GM23338 (cell line): ENCODE measurements around the gene SNORC. TPM values are rescaled to one million over a fixed set of nuclear protein-coding genes. Genes with fewer than 3 reads are reported as not detected.

Experiments
- ATAC-seq: fragments of 200-7000 bp; cut with Tn5 transposase; 3 replicates; pipeline ENCODE4 v1.9.1; 2020
- DNase-seq: peaks from one replicate; pipeline ENCODE4 v3.0.0-alpha.2; 2015; ENCODE audit warnings: low spot score
- H2AFZ ChIP-seq: fragments of 200-600 bp; sonication (generic); 2 replicates; pipeline ENCODE4 v1.8.0; 2016; ENCODE audit warnings: antibody characterized with exemption, mild to moderate bottlenecking, moderate library complexity
- H3F3A ChIP-seq: fragments of 200-600 bp; sonication (generic); replicated peaks from 2 replicates; pipeline ENCODE4 v1.8.0; 2017; ENCODE audit warnings: antibody characterized with exemption, mixed run types, low read depth
- H3K27ac ChIP-seq: fragments of 200-600 bp; sonication (generic); 2 replicates; pipeline ENCODE4 v1.6.1; 2016; ENCODE audit warnings: low read depth
- H3K27me3 ChIP-seq: fragments of 200-600 bp; sonication (generic); 2 replicates; pipeline ENCODE4 v1.8.0; 2016; ENCODE audit warnings: mild to moderate bottlenecking, mixed run types, moderate library complexity; ENCODE audit not compliant: insufficient read depth
- H3K36me3 ChIP-seq: fragments of 200-600 bp; sonication (generic); 2 replicates; pipeline ENCODE4 v1.8.0; 2016; ENCODE audit warnings: mild to moderate bottlenecking; ENCODE audit not compliant: insufficient read depth
- H3K4me1 ChIP-seq: fragments of 200-600 bp; sonication (generic); 2 replicates; pipeline ENCODE4 v1.8.0; 2016; ENCODE audit warnings: mild to moderate bottlenecking, moderate library complexity; ENCODE audit not compliant: insufficient read depth
- H3K4me2 ChIP-seq: fragments of 200-600 bp; sonication (generic); 2 replicates; pipeline ENCODE4 v1.7.1; 2017; ENCODE audit warnings: mixed run types
- H3K4me3 ChIP-seq: fragments of 200-600 bp; sonication (generic); 2 replicates; pipeline ENCODE4 v1.6.1; 2016; ENCODE audit warnings: mixed run types
- H3K79me2 ChIP-seq: fragments of 200-600 bp; sonication (generic); replicated peaks from 2 replicates; pipeline ENCODE4 v1.8.0; 2017; ENCODE audit warnings: mild to moderate bottlenecking; ENCODE audit not compliant: insufficient read depth
- H3K9me2 ChIP-seq: fragments of 200-600 bp; sonication (generic); 2 replicates; pipeline ENCODE4 v1.8.0; 2017; ENCODE audit not compliant: insufficient read depth
- H4K20me1 ChIP-seq: fragments of 200-600 bp; sonication (generic); replicated peaks from 2 replicates; pipeline ENCODE4 v1.8.0; 2017; ENCODE audit warnings: mild to moderate bottlenecking; ENCODE audit not compliant: insufficient read depth
- H3K27ac Mint-ChIP-seq: 2 replicates; pipeline ENCODE4 v1.8.0; 2020; ENCODE audit warnings: inconsistent platforms, mild to moderate bottlenecking, moderate library complexity, mixed read lengths
- H3K27me3 Mint-ChIP-seq: 3 replicates; pipeline ENCODE4 v1.8.0; 2022; ENCODE audit warnings: low read depth, mild to moderate bottlenecking, moderate library complexity, mixed read lengths, inconsistent platforms; ENCODE audit not compliant: insufficient read depth, poor library complexity
- H3K36me3 Mint-ChIP-seq: 3 replicates; pipeline ENCODE4 v1.8.0; 2021; ENCODE audit warnings: low read depth, mild to moderate bottlenecking, inconsistent platforms, moderate library complexity, mixed read lengths
- H3K4me1 Mint-ChIP-seq: 3 replicates; pipeline ENCODE4 v1.8.0; 2020; ENCODE audit warnings: mild to moderate bottlenecking, inconsistent platforms, mixed read lengths
- H3K4me3 Mint-ChIP-seq: 3 replicates; pipeline ENCODE4 v1.8.0; 2021; ENCODE audit warnings: moderate library complexity, mild to moderate bottlenecking, inconsistent platforms, mixed read lengths
- H3K9me3 Mint-ChIP-seq: 3 replicates; pipeline ENCODE4 v1.8.0; 2020; ENCODE audit warnings: moderate library complexity, mild to moderate bottlenecking, inconsistent platforms, mixed read lengths
- CREB1 ChIP-seq: fragments of 250-450 bp; sonication (Bioruptor Pico); IDR thresholded peaks from 2 replicates; pipeline ENCODE4 v1.5.0; 2020; ENCODE audit warnings: low read depth, mild to moderate bottlenecking, moderate library complexity
- REST ChIP-seq: IDR thresholded peaks from one replicate; pipeline ENCODE4 v1.6.1; 2018; ENCODE audit warnings: antibody characterized with exemption; ENCODE audit not compliant: unreplicated experiment
- ZNF331 ChIP-seq: fragments of 250-450 bp; sonication (Bioruptor Pico); IDR thresholded peaks from 2 replicates; pipeline ENCODE4 v1.5.0; 2020; ENCODE audit warnings: low read depth, mild to moderate bottlenecking, moderate library complexity
- polyA plus RNA-seq: library from polyadenylated mRNA; unstranded; fragments of >200 nt; fragmentation: Nextera tagmentation; extraction: Ambion mirVana; gene quantifications from 2 replicates; pipeline ENCODE4 v1.2.1, GENCODE V29; 2016
- total RNA-seq: library from RNA; depleted of rRNA; stranded (reverse); fragments of >200 nt; shearing (Covaris generic); gene quantifications from 2 replicates; pipeline ENCODE4 v1.2.3, GENCODE V29; 2014

SNORC gene
- total and polyA plus RNA-seq, 2 experiments from 2014 or later: 0.80 to 1.6 TPM

GRCh38 chr2:232878855-232879617 lies 9.0 kb downstream of the SNORC start:
- Histone ChIP-seq H4K20me1 (no peaks in the 10 kb centered on the region), H3K27ac (no peak overlapping the region), H3K4me2 (no peak overlapping the region), H3K36me3 (no peaks in the 10 kb centered on the region), H3K4me3 (no peak overlapping the region), H3K4me1 (no peaks in the 10 kb centered on the region; the same call in 1 of the 2 replicates), H3K27me3 (peaks cover 28% of the 10 kb centered on the region), H3K79me2 (no peaks in the 10 kb centered on the region), H3K9me2 (no peaks in the 10 kb centered on the region), H2AFZ (no peak overlapping the region), H3F3A (no peaks in the 10 kb centered on the region)
- Mint-ChIP-seq H3K9me3 (no peaks in the 10 kb centered on the region), H3K27ac (no peak overlapping the region), H3K4me1 (no peaks in the 10 kb centered on the region; the same call in 2 of the 3 replicates), H3K4me3 (no peak overlapping the region), H3K27me3 (peaks cover 27% of the 10 kb centered on the region), H3K36me3 (no peaks in the 10 kb centered on the region)
- TF ChIP-seq REST: no peak
- no peak for DNase-seq
- ATAC-seq: no peak

- no peak for ATAC-seq
- H3K27ac ChIP-seq: no peak overlapping the region
- H3K27me3 ChIP-seq: peaks cover 28% of the 10 kb centered on the region
- H4K20me1 ChIP-seq: no peaks in the 10 kb centered on the region
- H3F3A ChIP-seq: no peaks in the 10 kb centered on the region
- TF ChIP-seq CREB1 (CRISPR knock-in tag): no peak
- no peak for TF ChIP-seq ZNF331 (CRISPR knock-in tag)
- no peaks in the 10 kb centered on the region for H3K9me2 ChIP-seq
- no peak overlapping the region for H3K27ac Mint-ChIP-seq
- DNase-seq: no peak
- H3K9me3 Mint-ChIP-seq: no peaks in the 10 kb centered on the region
- no peaks in the 10 kb centered on the region for H3K79me2 ChIP-seq
- no peaks in the 10 kb centered on the region; the same call in 1 of the 2 replicates for H3K4me1 ChIP-seq
- no peak overlapping the region for H2AFZ ChIP-seq
- H3K4me3 ChIP-seq: no peak overlapping the region
- H3K36me3 ChIP-seq: no peaks in the 10 kb centered on the region
- peaks cover 19% of the 10 kb centered on the region for H3K27me3 Mint-ChIP-seq
- H3K4me1 Mint-ChIP-seq: no peaks in the 10 kb centered on the region; the same call in 2 of the 3 replicates
- no peak overlapping the region for H3K4me3 Mint-ChIP-seq
- no peaks in the 10 kb centered on the region for H3K36me3 Mint-ChIP-seq
- H3K4me2 ChIP-seq: no peak overlapping the region
Measured at GRCh38 chr2:232879618-232880494, 9.8 kb downstream of the SNORC start.
